Measurements from ENCODE around the gene NAALADL2. TPM values are rescaled to one million over a fixed set of nuclear protein-coding genes. Genes with fewer than 3 reads are reported as not detected.

NAALADL2 gene
- polyA plus RNA-seq, 2 of the 4 experiments (the other 2 are of a cell fraction): 0.09 to 0.28 TPM

DNA sequence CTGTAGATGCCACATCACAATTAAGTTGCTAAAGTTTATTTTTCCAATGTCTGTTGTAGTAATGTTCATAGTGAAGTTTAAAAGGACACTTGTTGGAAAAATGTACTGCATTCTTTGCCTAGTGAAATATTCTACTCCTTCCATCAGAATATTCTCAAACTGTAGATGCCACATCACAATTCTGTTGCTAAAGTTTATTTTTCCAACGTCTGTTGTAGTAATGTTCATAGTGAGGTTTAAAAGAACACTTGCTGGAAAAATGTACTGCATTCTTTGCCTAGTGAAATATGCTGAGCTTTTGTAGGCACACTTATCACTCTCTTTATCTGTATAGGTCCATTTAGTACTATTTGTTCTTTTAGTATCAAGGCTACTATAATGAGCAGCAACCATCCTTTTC is 836.1 kb downstream of the NAALADL2 start (continued):
- TF ChIP-seq, protein P1, sequence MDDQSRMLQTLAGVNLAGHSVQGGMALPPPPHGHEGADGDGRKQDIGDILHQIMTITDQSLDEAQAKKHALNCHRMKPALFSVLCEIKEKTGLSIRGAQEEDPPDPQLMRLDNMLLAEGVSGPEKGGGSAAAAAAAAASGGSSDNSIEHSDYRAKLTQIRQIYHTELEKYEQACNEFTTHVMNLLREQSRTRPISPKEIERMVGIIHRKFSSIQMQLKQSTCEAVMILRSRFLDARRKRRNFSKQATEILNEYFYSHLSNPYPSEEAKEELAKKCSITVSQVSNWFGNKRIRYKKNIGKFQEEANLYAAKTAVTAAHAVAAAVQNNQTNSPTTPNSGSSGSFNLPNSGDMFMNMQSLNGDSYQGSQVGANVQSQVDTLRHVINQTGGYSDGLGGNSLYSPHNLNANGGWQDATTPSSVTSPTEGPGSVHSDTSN (IDR thresholded peaks at IDR 0.05): no peak
- TF ChIP-seq FOSL2 (IDR thresholded peaks at IDR 0.05) (no peak), FOSL2 (CRISPR knock-in tag; IDR thresholded peaks at IDR 0.05) (no peak), POLR2AphosphoS2 (conservative IDR thresholded peaks at IDR 0.05; ENCODE audit: low read length) (no peak), HOXB13 (CRISPR knock-in tag; IDR thresholded peaks at IDR 0.05; ENCODE audit: low read depth) (no peak), MYC (IDR thresholded peaks at IDR 0.05; ENCODE audit: borderline replicate concordance, low read length) (no peak)
- TF ChIP-seq, protein P2, sequence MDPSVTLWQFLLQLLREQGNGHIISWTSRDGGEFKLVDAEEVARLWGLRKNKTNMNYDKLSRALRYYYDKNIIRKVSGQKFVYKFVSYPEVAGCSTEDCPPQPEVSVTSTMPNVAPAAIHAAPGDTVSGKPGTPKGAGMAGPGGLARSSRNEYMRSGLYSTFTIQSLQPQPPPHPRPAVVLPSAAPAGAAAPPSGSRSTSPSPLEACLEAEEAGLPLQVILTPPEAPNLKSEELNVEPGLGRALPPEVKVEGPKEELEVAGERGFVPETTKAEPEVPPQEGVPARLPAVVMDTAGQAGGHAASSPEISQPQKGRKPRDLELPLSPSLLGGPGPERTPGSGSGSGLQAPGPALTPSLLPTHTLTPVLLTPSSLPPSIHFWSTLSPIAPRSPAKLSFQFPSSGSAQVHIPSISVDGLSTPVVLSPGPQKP (IDR thresholded peaks at IDR 0.05; ENCODE audit: low read depth, low read length): no peak
- TF ChIP-seq, protein P3, sequence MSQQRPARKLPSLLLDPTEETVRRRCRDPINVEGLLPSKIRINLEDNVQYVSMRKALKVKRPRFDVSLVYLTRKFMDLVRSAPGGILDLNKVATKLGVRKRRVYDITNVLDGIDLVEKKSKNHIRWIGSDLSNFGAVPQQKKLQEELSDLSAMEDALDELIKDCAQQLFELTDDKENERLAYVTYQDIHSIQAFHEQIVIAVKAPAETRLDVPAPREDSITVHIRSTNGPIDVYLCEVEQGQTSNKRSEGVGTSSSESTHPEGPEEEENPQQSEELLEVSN (IDR thresholded peaks at IDR 0.05; ENCODE audit: borderline replicate concordance, low read depth): no peak

DNA sequence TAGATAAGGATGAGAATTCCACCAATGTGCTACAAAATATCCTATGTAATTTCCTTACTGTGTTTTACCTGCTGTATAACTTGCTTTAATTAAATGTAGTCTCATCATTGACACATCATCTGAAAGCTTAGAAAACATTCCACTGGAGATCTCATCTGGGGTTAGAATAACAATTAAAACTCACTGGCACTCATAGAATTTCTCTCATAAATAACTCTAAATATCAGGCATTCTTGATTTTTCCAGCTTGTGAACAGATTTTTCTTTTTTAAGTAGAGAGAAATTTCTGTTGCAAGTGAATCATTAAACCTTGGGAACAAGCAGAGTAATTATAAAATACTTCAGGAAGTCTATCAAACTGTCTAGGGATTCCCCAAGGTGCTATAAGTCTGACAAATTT is 843.8 kb downstream of the NAALADL2 start:
- Histone ChIP-seq H3K4me1 (no peaks in the 10 kb centered on the region), H3K4me2 (no peak overlapping the region), H3K4me3 (no peak overlapping the region), H3K27ac (no peak overlapping the region), H3K9me3 (no peaks in the 10 kb centered on the region)
- ATAC-seq: no peak
- POLR2A ChIA-PET: no interaction called here
- CTCF ChIA-PET: no interaction called here
- no peak for DNase-seq (ENCODE audit: low read depth in 1 of 2, low spot score in 1 of 2)
- no peak for FAIRE-seq
- TF ChIP-seq ZC3H11A (IDR thresholded peaks at IDR 0.05): no peak
- TF ChIP-seq, protein P1 (IDR thresholded peaks at IDR 0.05): no peak
- no peak for TF ChIP-seq SMC3 (IDR thresholded peaks at IDR 0.05)

DNA sequence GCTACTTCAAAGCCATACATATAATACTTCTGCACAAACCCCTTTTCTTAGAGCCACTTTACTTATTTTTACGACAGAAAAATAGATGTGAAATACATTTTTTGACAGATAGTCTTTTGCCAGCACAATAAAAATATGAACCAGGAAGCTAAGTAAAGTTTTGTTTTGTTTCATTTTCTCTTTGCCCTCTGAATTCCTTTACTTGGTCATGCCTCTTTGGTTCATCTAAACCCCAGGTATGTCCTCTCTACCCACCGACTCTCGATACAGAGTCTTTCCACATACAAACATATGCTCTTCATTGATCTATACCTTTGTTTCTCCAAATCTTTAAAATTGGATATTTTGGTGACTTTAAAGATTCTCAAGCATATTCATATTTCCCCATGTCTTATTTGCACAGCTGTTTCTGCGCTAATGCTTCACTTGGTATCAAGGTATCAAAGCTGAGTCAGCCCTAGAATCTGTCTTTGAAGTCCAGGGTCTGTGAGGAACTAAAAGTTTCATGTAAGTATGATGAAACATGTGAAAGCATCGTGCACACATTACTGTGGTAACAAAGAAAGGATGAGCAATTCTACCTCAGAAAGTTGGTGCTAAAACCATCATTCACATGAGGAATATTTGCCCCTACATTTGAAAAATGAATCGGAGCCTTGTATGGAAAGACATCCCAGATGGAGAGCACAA is 845.4 kb downstream of the NAALADL2 start:
- Histone ChIP-seq H3K4me3 (no peak overlapping the region), H3K4me2 (no peak overlapping the region), H3K4me1 (no peaks in the 10 kb centered on the region), H3K9me3 (no peaks in the 10 kb centered on the region), H3K27ac (no peak overlapping the region)
- no peak for TF ChIP-seq ZC3H11A (IDR thresholded peaks at IDR 0.05)
- no peak for TF ChIP-seq NFE2L2 (conservative IDR thresholded peaks at IDR 0.05; ENCODE audit: low read length)
- TF ChIP-seq, protein P4, sequence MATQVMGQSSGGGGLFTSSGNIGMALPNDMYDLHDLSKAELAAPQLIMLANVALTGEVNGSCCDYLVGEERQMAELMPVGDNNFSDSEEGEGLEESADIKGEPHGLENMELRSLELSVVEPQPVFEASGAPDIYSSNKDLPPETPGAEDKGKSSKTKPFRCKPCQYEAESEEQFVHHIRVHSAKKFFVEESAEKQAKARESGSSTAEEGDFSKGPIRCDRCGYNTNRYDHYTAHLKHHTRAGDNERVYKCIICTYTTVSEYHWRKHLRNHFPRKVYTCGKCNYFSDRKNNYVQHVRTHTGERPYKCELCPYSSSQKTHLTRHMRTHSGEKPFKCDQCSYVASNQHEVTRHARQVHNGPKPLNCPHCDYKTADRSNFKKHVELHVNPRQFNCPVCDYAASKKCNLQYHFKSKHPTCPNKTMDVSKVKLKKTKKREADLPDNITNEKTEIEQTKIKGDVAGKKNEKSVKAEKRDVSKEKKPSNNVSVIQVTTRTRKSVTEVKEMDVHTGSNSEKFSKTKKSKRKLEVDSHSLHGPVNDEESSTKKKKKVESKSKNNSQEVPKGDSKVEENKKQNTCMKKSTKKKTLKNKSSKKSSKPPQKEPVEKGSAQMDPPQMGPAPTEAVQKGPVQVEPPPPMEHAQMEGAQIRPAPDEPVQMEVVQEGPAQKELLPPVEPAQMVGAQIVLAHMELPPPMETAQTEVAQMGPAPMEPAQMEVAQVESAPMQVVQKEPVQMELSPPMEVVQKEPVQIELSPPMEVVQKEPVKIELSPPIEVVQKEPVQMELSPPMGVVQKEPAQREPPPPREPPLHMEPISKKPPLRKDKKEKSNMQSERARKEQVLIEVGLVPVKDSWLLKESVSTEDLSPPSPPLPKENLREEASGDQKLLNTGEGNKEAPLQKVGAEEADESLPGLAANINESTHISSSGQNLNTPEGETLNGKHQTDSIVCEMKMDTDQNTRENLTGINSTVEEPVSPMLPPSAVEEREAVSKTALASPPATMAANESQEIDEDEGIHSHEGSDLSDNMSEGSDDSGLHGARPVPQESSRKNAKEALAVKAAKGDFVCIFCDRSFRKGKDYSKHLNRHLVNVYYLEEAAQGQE (IDR thresholded peaks at IDR 0.05): no peak
- no peak for TF ChIP-seq ZNF302 (CRISPR knock-in tag; IDR thresholded peaks at IDR 0.05)
- TF ChIP-seq, protein P3 (IDR thresholded peaks at IDR 0.05; ENCODE audit: borderline replicate concordance, low read depth): no peak
- TF ChIP-seq TP53 (CRISPR knock-in tag; IDR thresholded peaks at IDR 0.05): no peak
- TF ChIP-seq, protein P2 (IDR thresholded peaks at IDR 0.05; ENCODE audit: low read depth, low read length): no peak
- no peak for TF ChIP-seq ZFP36 (IDR thresholded peaks at IDR 0.05; ENCODE audit: borderline replicate concordance, partially characterized antibody)
- no peak for TF ChIP-seq GATA3 (IDR thresholded peaks at IDR 0.05; ENCODE audit: borderline replicate concordance)
- no peak for TF ChIP-seq FOSL2 (IDR thresholded peaks at IDR 0.05)
- TF ChIP-seq FOSL2 (CRISPR knock-in tag; IDR thresholded peaks at IDR 0.05): no peak
- no peak for TF ChIP-seq CHD2 (IDR thresholded peaks at IDR 0.05; ENCODE audit: low read length, partially characterized antibody)
- TF ChIP-seq TFCP2L1 (CRISPR knock-in tag; IDR thresholded peaks at IDR 0.05): no peak
- TF ChIP-seq, protein P5, sequence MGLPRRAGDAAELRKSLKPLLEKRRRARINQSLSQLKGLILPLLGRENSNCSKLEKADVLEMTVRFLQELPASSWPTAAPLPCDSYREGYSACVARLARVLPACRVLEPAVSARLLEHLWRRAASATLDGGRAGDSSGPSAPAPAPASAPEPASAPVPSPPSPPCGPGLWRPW (IDR thresholded peaks at IDR 0.05): no peak
- TF ChIP-seq JUNB (IDR thresholded peaks at IDR 0.05): no peak
- ATAC-seq (no peak), FAIRE-seq (no peak), DNase-seq (ENCODE audit: low read depth in 1 of 2, low spot score in 1 of 2) (no peak)
- ChIA-PET CTCF (no interaction called here), POLR2A (no interaction called here)
- 65% methylated on average over 6 of the region's 6 CpGs for WGBS (ENCODE audit: missing lambda C conversion rate)

All from A549 (cell line).